ENCODE measurements around the gene TMUB1.

The TMUB1 gene

GRCh38 chr7:151103973-151104372 is 20.7 kb upstream of the TMUB1 start:
- no peak for DNase-seq (ENCODE audit: low spot score)

DNA sequence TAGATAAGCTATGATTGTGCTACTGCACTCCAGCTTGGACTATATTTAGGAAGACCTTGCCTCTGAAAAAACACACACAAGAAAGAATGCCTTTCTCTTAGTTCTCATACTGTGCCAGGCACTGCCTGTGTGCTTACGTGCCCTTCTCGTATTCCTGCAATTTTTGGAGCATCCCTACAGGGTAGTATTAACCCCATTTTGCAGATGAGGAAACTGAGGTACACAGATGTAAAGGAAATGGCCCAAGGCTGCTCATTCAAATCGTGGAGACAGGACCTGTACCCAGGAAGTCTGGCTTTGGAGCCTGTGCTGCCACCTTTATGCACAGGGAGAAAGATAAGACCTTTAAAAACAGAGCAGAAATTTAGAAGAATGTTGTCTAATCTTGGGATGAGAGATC is 19.7 kb upstream of the TMUB1 start:
- no peak for DNase-seq (ENCODE audit: low spot score)

DNA sequence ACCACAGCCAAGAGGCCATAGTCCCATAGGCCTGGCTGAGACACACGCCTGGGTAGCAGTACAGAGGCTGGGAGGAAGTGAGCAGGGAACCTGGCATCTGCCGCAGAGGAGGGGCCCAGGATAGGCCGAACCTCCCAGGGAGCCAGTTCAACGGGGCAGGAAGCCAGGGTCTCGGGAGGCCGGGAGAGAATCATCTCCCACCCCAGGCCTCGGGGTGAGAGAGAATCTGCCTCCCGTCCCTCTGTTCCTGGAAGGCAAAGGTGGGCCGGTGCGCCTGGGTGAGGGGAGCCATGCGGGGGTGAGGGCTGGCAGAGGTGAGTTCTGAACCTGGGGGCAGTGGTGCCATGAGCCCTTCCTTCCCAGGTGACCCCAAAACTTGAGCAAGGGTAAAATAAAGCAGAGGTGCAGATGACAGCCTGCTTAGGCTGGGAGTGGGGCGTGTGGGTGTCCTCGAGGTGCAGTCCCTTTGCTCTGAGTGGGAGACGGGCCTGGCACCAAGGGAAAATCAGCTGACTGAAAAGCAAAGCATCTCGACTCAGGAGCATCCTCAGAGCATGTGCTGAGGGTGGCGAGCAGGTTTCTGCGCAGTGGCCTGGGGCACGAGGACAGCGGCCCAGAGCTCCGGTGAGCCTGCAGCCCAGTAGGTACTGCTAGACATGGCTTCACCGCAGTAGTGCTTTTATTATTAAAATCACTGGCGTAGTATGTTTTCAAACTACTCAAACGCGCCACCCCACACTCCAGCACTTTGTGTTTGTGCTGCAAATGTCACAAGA is 18.5 kb upstream of the TMUB1 start:
- no peak for DNase-seq (ENCODE audit: low spot score)

DNA sequence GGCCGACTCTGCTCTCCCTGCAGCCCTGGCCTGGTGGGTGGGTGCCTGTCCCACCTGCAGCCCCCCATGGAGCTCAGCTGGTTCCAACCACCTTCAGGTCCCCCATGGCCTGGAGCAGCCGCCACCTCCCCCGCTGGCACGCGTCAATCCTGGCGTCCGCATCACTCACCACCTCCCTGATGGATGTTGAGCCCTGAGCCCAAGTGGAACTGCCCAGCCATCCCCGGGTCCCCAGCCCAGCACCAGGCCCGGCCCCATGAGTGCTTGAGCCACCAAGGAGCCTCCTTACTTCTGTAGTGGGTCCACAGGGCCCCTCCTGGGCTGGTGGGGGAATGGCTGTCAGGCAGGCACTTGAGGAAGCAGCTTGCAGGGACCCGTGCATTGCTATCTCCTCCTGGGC is 17.6 kb upstream of the TMUB1 start:
- no peak for DNase-seq (ENCODE audit: low spot score)

- no peak for DNase-seq (ENCODE audit: low spot score)
Measured at GRCh38 chr7:151099486-151100211, 16.4 kb upstream of the TMUB1 start.

GRCh38 chr7:151095828-151096475 is 12.7 kb upstream of the TMUB1 start:
- no peak for DNase-seq (ENCODE audit: low spot score)

GRCh38 chr7:151095123-151095797 is 12.0 kb upstream of the TMUB1 start:
- DNase-seq (ENCODE audit: low spot score), result no peak

DNA sequence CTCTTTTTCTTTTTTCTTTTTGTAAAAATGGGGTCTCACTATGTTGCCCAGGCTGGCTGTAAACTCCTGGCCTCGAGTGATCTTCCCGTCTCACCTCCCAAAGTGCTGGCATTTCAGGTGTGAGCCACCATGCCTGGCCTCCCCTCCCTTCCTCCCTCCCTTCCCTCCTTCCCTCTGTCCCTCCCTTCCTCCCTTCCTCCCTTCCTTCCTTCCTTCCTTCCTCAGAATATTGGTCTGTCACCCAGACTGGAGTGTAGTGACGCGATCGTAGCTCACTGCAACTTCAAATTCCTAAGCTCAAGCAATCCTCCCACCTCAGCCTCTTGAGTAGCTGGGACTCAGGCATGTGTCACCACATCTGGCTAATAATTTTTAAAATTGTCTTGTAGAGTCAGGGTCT is 11.4 kb upstream of the TMUB1 start:
- no peak for DNase-seq (ENCODE audit: low spot score)

DNA sequence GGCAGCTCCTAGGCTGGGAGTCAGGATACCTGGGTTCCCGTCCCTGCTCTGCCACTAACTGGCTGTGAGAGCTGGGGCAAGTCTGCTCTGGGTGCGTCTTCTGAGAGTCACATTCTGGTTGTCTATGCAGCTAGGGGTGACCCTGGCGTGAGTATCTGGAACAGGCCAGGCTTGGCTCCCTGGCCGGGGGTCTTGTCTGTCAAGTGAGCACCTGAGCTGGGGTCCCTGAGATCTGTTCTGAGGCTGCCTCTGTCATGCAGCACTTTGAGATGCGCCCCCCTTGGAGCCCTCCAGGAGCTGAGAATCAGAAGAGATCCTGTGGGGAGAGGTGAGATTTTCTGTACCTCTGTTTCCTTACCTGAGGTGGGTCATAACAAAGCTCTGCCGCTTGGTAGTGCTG is 10.5 kb upstream of the TMUB1 start:
- no peak for DNase-seq (ENCODE audit: low spot score)

DNA sequence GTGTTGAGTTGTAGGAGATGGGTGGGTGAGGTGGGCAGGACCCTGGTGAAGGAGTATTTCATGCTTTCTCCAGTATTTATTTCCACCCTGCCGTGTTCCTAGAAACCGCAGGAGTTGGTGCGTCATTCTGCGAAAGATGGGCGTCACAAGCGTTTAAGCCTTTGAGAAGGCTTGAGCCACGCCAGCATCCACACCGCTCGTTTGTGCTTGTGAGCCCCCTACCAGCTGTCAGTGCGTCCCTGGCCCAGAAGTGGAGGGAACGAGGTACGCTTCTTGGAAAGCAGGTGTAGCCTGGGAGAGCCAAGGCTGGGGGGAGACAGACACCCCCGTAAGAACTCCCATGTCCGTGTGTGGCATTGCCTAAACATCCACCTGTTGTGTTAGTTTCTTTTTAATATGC is 8.7 kb upstream of the TMUB1 start:
- DNase-seq (ENCODE audit: low spot score), result no peak

- DNase-seq (ENCODE audit: low spot score), result no peak
Measured at GRCh38 chr7:151091431-151091830, 8.1 kb upstream of the TMUB1 start.

GRCh38 chr7:151091003-151091402 is 7.7 kb upstream of the TMUB1 start:
- DNase-seq (ENCODE audit: low spot score), result no peak

DNA sequence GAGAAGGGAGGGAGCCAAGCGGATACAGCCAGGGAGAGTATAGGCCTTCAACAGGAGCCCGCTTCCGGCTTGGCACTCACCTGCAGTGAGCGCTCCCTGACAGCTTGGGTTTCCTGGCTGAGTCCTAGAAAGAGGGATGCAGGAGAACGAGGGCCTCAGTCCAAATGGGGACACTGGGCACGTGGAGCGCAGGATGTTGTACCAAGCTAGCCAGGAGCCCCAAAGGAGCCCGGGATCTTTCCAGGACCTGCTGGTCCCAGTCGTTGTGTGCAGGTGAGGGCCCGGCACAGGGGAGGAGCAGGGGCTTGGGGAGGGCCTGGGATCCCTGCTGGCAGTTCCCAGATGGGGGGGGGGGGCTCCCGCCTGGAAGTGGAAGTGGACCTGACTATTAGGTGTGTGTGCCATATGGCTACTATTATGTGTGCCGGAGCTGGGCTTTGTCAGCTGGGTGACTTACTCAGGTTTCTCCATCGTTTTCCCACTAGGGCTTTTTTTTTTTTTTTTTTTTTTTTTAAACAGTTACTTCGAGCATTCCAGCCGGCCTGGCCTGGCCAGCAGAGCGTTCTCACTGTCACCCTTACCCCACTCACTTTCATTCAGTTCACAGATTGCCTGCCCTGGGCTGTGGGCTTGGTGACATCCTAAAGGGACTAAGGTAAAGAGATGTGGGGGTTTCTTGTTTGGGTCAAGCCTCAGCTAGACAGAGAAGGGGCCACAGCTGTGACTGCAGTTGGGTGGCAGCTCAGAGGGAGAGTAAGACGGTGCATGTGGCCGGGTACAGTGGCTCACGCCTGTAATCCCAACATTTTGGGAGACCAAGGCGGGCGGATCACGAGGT is 6.8 kb upstream of the TMUB1 start:
- no peak for DNase-seq (ENCODE audit: low spot score)

- DNase-seq (ENCODE audit: low spot score), result no peak
Measured at GRCh38 chr7:151088856-151089699, 5.8 kb upstream of the TMUB1 start.

DNA sequence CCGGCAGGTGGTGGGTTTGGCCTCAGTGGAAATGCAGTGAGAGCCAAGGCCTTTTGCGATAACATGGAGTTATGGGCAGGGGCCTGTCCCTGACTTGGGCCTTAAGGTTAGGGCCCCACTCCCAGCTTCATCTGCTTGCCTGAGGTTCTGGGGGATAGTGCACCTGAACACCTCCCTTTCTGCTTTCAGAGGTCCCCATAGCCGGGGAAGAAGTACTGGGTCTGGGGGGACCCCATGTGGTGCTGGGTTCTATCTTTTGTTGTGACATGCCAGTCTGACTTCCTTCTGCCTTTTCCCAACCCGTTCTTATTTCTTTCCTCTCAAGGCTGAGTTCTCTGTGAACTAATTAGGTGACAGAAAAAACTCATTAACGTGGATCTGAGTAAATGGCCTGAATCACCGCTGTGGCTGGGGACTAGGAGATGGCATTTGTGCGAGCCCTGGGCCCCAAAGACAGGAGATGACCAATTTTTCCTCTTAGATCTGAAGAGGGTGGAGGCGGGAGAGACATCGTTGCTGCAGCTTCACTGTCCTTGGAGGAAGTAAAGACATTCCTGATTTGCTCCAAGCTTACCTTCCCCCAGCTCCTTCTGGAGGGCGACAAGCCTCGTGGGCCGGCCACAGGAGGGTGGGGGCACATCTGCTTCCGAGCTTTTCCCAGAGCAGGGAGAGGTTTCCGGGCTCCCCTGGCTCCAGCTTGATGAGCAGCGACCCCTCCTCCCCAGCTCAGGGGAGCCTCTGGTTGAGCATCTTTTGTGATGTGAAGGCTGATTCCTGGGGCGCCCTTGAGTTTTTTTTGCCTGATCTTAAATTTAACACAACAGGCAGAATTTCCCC is 4.9 kb upstream of the TMUB1 start:
- DNase-seq (ENCODE audit: low spot score), result no peak

- DNase-seq (ENCODE audit: low spot score), result peak; percentile 21
Measured at GRCh38 chr7:151087245-151088018, 4.1 kb upstream of the TMUB1 start.

DNA sequence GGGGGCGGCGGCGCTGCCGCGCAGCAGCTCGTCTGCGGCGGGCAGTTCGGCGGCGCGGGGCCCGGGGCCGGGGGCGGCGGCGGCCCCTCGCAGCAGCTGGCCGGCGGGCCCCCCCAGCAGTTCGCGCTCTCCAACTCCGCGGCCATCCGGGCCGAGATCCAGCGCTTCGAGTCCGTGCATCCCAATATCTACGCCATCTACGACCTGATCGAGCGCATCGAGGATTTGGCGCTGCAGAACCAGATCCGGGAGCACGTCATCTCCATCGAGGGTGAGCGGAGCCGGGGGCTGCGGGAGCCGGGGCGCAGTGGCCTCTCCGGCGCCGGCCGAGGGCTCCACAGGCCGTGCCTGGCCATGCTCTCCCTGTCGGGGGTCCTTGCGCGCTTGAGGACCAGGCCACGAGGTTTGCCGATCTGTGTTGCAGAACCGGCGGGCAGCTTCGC is 3.5 kb upstream of the TMUB1 start:
- DNase-seq (ENCODE audit: low spot score), result no peak

DNA sequence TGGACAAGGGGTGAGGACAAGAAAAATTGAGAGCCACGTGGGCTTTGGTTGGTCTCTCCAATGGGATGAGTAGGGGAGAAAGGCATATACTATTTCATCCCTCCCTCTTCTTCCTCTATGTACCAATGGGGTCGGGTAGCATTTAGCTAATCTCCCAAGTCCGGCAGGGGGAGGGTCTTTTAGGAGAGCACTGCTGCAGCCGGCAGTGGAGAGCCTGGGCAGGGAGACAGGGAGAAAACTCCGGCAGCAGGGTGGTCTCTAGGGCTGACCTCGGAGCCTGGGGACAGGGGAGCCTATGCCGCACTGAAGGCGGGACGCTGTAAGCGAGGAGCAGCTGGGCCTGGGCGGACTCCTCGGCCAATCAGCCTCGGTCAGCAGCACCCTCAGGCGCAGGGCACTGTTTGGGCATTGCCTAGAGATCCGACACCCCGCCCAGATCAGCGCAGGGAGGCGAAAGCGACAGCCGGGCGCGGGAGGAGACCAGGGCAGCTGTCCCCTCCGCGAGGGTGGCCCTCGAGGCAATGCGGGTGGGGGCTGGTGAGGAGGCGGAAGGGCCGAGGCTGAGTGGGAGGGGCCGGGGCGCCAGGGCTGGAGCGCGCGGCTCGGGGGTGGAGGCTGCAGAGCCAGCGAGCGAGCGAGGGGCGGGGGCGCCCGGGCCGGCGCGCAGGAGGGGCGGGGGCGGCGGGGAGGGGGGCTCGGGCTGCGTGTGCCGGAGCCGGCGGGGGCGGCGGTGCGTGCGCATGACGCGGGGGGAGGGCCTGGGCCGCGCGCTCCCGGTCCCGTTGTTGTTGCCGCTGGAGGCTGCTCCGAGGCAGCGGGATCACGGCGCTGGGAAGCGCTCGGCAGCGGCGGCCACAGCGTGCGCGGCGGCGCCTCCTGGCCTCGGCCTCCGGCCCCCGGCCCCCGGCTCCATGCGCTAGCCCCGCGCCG is 2.7 kb upstream of the TMUB1 start, which contains the start of gene AGAP3:
TSS of gene AGAP3 (plus strand) at position 785 of the 930 bp plus-strand sequence. CDS start 267 bp downstream, outside the sequence.
- DNase-seq (ENCODE audit: low spot score), result peak; percentile 36

Data from CD4-positive, alpha-beta T cell treated with Interleukin-15 for 4 hours (primary cell).